GM23248 (cell line): ENCODE measurements around the gene ZMAT2.

Source experiments
- EZH2 ChIP-seq: fragments of 200-600 bp; sonication (generic); IDR thresholded peaks from 2 replicates; pipeline ENCODE4 v1.6.1; 2018; ENCODE audit warnings: antibody characterized with exemption, mild to moderate bottlenecking; ENCODE audit not compliant: insufficient read depth, poor library complexity, severe bottlenecking
- EZH2phosphoT487 ChIP-seq: fragments of 200-600 bp; sonication (generic); IDR thresholded peaks from 2 replicates; pipeline ENCODE4 v1.6.1; 2018; ENCODE audit warnings: antibody characterized with exemption, moderate library complexity, mild to moderate bottlenecking, low read depth; ENCODE audit not compliant: insufficient read depth

DNA sequence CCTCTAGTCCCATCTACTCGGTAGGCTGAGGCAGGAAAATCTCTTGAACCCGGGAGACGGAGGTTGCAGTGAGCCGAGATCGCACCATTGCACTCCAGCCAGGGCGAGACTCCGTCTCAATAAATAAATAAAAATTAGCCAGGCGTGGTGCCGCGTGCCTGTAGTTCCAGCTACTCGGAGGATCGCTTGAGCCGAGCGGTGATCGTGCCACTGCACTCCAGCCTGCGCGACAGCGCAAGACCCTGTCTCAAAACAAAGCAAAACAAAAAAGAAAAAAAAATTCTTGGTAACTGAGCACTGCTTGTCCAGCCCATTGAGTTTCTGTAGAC is 36.3 kb upstream of the ZMAT2 start:
- TF ChIP-seq EZH2, result no peak
- no peak for TF ChIP-seq EZH2phosphoT487
